HG03139 (cell line): ENCODE data around the gene NADSYN1.
A peak's percentile ranks its signal among the peaks of the same experiment; 100 is the strongest.

ENCODE experiments used
- ATAC-seq: cut with Tn5 transposase; IDR thresholded peaks from one replicate; pipeline ENCODE4 v1.9.1; 2021; ENCODE audit not compliant: unreplicated experiment

NADSYN1 gene

DNA sequence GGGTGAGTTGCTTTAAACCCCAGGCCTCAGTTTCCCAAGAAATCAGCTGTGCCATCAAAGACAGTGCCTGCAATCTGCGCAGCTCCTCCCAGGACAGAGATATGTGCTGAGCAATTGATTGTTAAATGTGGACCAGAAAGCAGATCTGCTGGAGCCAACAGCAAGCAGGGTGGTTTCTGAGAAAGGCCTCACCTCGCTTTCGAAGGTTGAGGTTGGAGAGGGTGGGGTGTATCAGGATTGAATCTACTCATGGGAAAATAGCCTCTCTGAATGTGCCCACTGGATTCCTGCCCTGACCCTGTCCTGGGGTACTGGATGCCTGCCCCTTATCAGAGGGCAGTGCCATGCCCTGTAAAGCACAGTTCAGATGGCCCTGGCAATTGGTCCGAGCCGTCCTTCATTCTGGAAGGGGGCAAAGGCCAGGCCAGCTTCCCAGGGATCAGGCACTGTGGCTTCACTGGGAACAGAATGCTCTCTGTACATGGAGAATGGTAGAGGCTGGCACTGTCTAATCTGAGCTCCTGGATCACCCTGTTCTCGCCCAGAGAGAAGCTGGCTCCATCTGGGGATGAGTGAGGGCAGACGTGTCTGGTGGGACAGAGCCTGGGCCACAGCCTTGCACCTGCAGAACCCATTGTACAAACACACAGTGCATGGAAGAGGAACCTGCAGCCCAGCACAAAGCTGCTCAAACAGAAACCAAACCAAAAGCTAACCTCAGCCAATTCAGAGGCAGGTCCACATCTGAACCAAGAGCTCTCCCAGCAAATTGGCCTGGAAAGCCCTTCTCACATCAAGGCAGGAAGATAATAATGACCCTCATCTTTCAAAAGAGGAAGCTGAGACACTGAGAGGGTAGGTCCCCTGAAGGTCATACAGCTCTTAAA lies 20.0 kb upstream of the NADSYN1 start:
- ATAC-seq: no peak

GRCh38 chr11:71433648-71434450 lies 19.2 kb upstream of the NADSYN1 start:
- no peak for ATAC-seq

- no peak for ATAC-seq
Observed at GRCh38 chr11:71434576-71435130, 18.4 kb upstream of the NADSYN1 start.

DNA sequence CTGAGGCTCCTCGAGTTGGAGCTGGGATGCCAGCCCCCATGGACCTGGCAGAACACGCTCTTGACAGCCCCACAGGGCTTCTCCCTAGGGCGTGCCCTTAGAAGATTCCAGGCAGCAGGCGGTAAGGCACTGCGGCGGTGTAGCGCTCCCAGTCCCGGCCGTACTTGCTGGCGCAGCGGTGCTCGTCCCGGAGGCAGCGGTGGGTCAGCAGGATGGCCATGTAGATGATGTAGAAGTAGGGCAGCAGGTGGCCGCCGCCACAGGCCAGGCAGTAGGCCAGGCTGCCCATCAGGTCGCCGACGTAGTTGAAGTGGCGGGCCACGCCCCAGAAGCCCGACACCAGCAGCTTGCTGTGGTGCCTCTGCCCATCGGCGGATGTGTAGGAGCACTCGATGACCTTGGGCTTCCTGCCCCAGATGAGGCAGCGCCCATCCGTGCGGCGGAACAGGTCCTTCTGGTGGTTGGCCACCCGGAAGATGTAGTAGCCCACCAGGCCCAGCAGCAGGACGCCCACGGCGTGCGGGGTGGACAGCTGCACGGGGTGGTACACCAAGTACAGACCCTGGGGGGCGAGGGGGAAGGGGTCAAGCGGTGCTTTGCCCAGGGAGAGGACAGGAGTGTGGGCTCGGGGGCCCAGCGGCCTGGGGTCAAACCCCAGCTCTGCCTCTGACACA lies 17.6 kb upstream of the NADSYN1 start:
- ATAC-seq: no peak

DNA sequence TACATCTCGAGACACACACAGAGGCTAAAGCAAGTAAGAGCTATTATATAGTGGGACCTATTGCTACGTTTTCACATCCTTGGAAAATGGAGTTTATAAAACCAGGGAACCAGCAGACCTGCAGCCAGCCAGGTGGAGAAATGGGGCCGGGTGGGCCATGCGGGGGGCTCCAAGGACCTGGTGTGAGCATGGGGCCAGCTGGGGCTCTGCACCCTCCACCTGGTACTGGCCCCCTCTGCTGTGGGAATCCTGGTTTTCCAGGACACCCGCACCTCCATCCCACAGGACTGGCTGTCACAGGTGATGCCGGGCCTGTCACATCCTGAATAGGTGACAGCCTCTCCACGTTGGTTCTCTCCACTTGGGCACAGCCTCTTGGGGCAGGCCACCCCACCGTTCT lies 16.1 kb upstream of the NADSYN1 start:
- ATAC-seq: no peak

DNA sequence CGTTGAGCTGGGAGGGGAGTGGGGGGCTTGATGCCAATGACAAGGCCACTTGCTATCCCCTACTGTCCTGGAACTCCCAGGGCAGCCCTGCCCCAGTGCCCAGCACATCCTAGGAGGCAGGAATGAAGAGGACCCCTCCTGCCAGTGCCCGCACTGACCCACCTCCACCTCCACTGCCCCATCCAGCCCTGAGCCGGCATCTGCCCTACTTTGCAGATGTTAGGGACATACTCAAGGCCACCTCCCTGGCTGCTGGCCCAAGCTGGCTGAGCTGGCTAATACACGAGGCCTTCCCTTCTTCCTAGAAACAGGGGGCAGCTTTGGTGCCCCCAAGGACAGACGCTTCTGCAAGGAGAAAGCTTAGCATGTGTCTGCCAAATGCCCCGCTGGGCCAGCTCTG lies 15.6 kb upstream of the NADSYN1 start:
- ATAC-seq: no peak

DNA sequence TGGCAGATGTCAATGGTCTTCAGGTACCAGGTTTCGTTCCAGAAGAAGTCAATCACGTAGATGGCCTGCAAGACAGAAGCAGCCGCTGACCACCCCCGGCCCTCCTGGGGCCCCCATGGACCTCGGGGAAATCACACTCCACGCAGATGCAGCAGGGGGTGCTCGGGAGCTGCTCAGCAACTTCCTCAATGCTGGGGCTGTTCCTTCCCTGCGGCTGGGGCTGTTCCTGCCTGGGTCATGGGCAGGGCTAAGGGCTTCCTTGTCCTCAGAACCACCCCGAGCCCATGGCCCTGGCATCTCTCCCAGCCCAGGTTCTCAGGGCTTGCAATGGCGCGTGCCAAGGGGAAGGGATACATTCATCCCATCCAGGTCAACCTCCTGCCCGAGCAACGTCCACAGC lies 15.1 kb upstream of the NADSYN1 start:
- no peak for ATAC-seq

GRCh38 chr11:71438650-71439049 lies 14.4 kb upstream of the NADSYN1 start:
- no peak for ATAC-seq

DNA sequence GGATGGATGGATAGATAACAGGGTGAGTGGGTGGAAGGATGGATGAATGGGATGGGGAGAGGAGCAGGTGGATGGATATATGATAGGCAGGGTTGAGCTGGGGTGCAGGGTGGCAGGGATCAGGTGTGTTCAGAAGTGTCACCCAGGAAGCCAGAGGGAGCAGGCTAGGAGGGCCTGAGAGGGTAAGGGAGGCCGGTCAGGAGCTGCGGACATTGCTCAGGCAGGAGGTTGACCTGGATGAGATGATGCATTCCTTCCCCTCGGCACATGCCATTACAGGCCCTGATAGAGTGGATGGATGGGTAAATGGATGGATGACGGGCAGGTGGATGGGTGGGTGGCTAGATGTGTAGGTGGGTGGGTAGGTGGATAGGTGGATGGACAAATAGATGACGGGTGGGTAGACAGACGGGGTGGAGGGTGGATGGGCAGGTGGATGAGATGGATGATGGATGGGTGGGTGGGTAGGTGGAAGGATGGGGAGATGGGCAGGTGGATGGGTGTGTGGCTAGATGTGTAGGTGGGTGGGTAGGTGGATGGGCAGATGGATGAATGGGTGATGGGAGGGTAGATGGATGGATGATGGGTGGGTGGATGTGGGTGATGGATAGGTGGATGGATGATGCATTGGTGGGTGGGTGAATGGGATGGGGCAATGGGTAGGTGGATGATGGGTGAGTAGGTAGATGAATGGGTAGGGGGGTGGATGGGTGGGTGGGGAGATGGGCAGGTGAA lies 12.8 kb upstream of the NADSYN1 start:
- ATAC-seq: no peak

- no peak for ATAC-seq
Observed at GRCh38 chr11:71441251-71441650, 11.8 kb upstream of the NADSYN1 start.

- no peak for ATAC-seq
Observed at GRCh38 chr11:71442123-71442522, 10.9 kb upstream of the NADSYN1 start.

- no peak for ATAC-seq
Observed at GRCh38 chr11:71442880-71443279, 10.1 kb upstream of the NADSYN1 start.

DNA sequence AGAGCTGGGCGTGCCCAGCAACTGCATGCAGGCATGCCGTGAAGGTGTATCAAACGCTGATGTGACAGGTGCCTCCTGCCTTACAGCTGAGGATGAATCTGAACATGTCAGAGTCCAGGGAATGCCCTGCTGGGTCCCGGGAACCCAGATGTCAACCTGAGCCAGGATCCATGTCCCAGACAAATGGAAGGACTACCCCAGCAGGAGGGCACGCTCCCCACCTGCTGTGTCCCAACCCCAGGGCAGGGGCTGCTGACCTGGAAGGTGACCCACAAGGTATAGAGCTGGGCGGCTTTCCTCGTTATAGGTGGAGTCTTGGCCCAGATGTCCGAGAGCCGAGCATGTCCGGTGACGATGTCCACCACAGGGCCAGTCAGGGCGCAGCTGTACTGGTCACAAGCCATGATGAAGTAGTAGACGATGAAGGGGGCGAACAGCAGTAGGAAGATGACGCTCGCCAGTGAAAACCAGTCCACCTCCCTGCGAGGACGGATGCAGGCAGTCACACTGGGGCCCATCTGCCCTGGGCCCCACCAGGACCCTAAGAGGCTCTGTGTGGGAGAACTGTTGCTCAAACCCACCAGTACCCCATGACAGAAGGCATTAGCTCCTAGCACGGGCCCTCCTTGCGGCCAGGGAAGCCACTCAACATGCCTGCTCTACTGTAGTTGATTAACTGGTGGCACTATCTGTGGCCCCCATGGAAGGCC lies 9.1 kb upstream of the NADSYN1 start:
- no peak for ATAC-seq

DNA sequence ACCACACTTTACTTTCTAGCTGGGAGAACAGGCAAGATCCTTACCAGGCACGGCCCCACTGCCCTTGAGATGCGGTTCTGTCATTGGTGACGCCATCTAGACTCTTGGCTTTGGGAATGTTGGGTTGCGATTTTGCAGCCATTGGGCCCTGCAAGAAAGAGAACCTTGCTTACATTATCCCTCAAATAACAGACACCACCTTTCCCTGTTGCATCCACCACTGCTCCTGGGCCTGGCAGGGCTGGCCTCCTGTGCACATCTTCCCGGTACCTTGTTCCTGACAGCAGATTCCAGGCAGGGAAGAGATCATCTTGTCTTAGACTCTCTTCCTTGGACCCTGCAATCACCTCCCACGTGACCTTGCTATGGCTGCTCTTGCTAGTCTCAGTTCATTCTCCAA lies 8.2 kb upstream of the NADSYN1 start:
- ATAC-seq: no peak

GRCh38 chr11:71446150-71446549 lies 6.9 kb upstream of the NADSYN1 start:
- no peak for ATAC-seq

GRCh38 chr11:71446942-71447688 lies 5.9 kb upstream of the NADSYN1 start:
- ATAC-seq: no peak

GRCh38 chr11:71447791-71448256 lies 5.2 kb upstream of the NADSYN1 start:
- no peak for ATAC-seq

- peak; percentile 72 for ATAC-seq
Observed at GRCh38 chr11:71448257-71449171, 4.5 kb upstream of the NADSYN1 start, which contains the start of gene DHCR7. DHCR7 (minus strand) TSS chr11:71448393; CDS start chr11:71444952, 3,441 bp downstream.
